GM18858 (cell line): ENCODE measurements around the gene GRK1.
"Not testable (repeated sequence)": the region's sequence is repeated elsewhere in the genome, so short reads cannot be mapped to it uniquely, and the experiment has no call there.

Experiments used
- ATAC-seq: cut with Tn5 transposase; IDR thresholded peaks from one replicate; pipeline ENCODE4 v1.9.1; 2021; ENCODE audit not compliant: unreplicated experiment

The GRK1 gene

GRCh38 chr13:113664751-113665596 is 2.0 kb upstream of the GRK1 start:
- ATAC-seq: no peak

GRCh38 chr13:113665597-113666328 is 1.3 kb upstream of the GRK1 start:
- no peak for ATAC-seq

- no peak for ATAC-seq
Observed at GRCh38 chr13:113666329-113666670, 719 bp upstream of the GRK1 start.

GRCh38 chr13:113667771-113668490 is 912 bp downstream of the GRK1 start:
- no peak for ATAC-seq

GRCh38 chr13:113668491-113668971 is 1.5 kb downstream of the GRK1 start:
- ATAC-seq: no peak

GRCh38 chr13:113669231-113669754 is 2.3 kb downstream of the GRK1 start:
- no peak for ATAC-seq

- ATAC-seq: no peak
Observed at GRCh38 chr13:113669755-113670341, 2.8 kb downstream of the GRK1 start.

GRCh38 chr13:113670541-113670940 is 3.5 kb downstream of the GRK1 start:
- no peak for ATAC-seq

GRCh38 chr13:113671066-113672001 is 4.3 kb downstream of the GRK1 start:
- no peak for ATAC-seq

- ATAC-seq: no peak
Observed at GRCh38 chr13:113672002-113672651, 5.1 kb downstream of the GRK1 start.

- no peak for ATAC-seq
Observed at GRCh38 chr13:113722921-113723320, 55.9 kb downstream of the GRK1 start.

GRCh38 chr13:113723410-113724015 is 56.5 kb downstream of the GRK1 start:
- ATAC-seq: no peak

GRCh38 chr13:113724016-113724758 is 57.2 kb downstream of the GRK1 start:
- no peak for ATAC-seq

GRCh38 chr13:113724780-113725315 is 57.8 kb downstream of the GRK1 start:
- no peak for ATAC-seq

- not testable (repeated sequence) for ATAC-seq
Observed at GRCh38 chr13:113725329-113726105, 58.5 kb downstream of the GRK1 start.

- not testable (repeated sequence) for ATAC-seq
Observed at GRCh38 chr13:113726106-113726821, 59.2 kb downstream of the GRK1 start.
